DOHH2 (cell line): Measurements from ENCODE around the gene LEFTY2.

Experiments
- EZH2phosphoT487 ChIP-seq: fragments of 200-600 bp; sonication (generic); IDR thresholded peaks from 2 replicates; pipeline ENCODE4 v1.6.1; 2017; ENCODE audit warnings: borderline replicate concordance, mild to moderate bottlenecking, antibody characterized with exemption, low read length, moderate library complexity, mixed read lengths
- TF ChIP-seq, protein P1 (sequence below): fragments of 200-600 bp; sonication (generic); IDR thresholded peaks from one replicate; pipeline ENCODE4 v1.5.1; 2014; ENCODE audit warnings: antibody characterized with exemption, mild to moderate bottlenecking, low read depth, low read length; ENCODE audit not compliant: poor library complexity, severe bottlenecking

DNA sequence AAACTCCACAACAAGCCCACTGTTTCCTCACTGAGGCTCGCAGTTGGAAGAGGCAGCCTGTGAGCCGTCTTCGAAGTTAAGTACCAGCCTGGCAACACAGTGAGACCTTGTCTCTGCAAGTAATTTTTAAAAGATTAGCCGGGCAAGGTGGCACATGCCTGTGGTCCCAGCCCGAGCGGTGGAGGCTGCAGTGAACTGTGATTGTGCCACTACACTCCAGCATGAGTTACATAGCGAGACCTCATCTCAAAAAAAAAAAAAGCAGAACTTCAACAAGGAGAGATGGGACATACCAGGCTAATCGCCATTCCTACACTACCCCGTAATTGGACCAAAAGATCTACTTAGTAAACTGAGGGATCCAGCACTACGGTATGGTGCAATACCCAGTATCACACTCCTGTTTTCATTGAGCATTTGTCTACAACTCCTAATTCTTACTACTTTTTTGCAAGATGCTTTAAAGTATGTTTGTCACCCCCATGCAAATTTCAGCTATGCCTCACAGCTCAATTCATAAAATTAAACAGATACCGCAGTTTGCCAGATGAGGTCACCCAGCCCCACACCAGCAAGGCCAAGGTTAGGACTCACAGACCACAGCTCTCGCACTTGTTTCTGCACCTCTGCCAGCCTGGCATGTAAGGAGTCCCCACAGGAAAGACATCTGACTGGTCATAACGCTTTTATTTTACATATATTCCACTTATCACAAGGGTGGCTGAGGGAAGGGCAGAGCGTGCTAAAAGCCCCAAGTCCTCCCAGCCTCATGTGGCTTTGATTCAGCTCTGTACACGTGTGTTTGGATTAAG lies 37.1 kb upstream of the LEFTY2 start:
- TF ChIP-seq, protein P1, sequence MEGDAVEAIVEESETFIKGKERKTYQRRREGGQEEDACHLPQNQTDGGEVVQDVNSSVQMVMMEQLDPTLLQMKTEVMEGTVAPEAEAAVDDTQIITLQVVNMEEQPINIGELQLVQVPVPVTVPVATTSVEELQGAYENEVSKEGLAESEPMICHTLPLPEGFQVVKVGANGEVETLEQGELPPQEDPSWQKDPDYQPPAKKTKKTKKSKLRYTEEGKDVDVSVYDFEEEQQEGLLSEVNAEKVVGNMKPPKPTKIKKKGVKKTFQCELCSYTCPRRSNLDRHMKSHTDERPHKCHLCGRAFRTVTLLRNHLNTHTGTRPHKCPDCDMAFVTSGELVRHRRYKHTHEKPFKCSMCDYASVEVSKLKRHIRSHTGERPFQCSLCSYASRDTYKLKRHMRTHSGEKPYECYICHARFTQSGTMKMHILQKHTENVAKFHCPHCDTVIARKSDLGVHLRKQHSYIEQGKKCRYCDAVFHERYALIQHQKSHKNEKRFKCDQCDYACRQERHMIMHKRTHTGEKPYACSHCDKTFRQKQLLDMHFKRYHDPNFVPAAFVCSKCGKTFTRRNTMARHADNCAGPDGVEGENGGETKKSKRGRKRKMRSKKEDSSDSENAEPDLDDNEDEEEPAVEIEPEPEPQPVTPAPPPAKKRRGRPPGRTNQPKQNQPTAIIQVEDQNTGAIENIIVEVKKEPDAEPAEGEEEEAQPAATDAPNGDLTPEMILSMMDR: peak; percentile 29
- no peak for TF ChIP-seq EZH2phosphoT487
